GM12878 (cell line): ENCODE results near the gene GPM6B. TPM values are rescaled to one million over a fixed set of nuclear protein-coding genes. Genes with fewer than 3 reads are reported as not detected.
"Not testable (repeated sequence)": the region's sequence is repeated elsewhere in the genome, so short reads cannot be mapped to it uniquely, and the experiment has no call there.

Experiments
- ATAC-seq: fragments of 200-7000 bp; cut with Tn5 transposase; 3 replicates; pipeline ENCODE4 v1.9.1; 2020; ENCODE audit warnings: mild to moderate bottlenecking, moderate library complexity
- BruUV-seq: library from RNA; stranded (reverse); fragments of 400-500 nt; replicated peaks from 2 replicates; lab custom pipeline; 2021; lab: Mats Ljungman, UMichigan
- CTCF ChIA-PET: fragments of 300-600 bp; sonication (Branson Sonifier 250); formaldehyde crosslinking; extraction: SDS; loops from one replicate; lab custom pipeline; 2021; ENCODE audit warnings: inconsistent platforms; lab: Yijun Ruan, JAX
- POLR2A ChIA-PET: fragments of 350-600 bp; formaldehyde crosslinking; extraction: SDS; loops from one replicate; lab custom pipeline; 2021; ENCODE audit warnings: inconsistent platforms; lab: Charles Lee
- RAD21 ChIA-PET: fragments of 300-600 bp; sonication (Branson Sonifier 250); formaldehyde crosslinking; loops from one replicate; lab custom pipeline; 2023; ENCODE audit warnings: antibody characterized with exemption; ENCODE audit not compliant: unreplicated experiment; lab: Charles Lee
- SMC1A ChIA-PET: fragments of 300-600 bp; sonication (Branson Sonifier 250); formaldehyde crosslinking; loops from one replicate; lab custom pipeline; 2023; ENCODE audit not compliant: unreplicated experiment, uncharacterized antibody; lab: Charles Lee
- DNase-seq: peaks from one replicate; pipeline ENCODE4 v3.0.0-alpha.2; 2011; ENCODE audit warnings: low read depth, low spot score
- FAIRE-seq: peaks from 3 replicates; lab custom pipeline; 2011; peaks lifted over from hg19 to GRCh38; lab: Jason Lieb, UNC
- H2AFZ ChIP-seq: 2 replicates; pipeline ENCODE4 v1.6.0; 2011; ENCODE audit warnings: low read depth, low read length, control low read depth; ENCODE audit not compliant: control insufficient read depth
- H3K27ac ChIP-seq: 2 replicates; pipeline ENCODE4 v1.5.1; 2011; ENCODE audit warnings: control low read depth; ENCODE audit not compliant: control insufficient read depth, insufficient read depth
- H3K27me3 ChIP-seq, 2 experiments: replicated peaks in 1 of 2; 2 replicates each; pipeline versions ENCODE4 v1.6.0 to v1.6.1; 2011; ENCODE audit warnings: low read length in 1 of 2; ENCODE audit not compliant: control insufficient read depth in 2 of 2, insufficient read depth in 2 of 2
- H3K36me3 ChIP-seq, 2 experiments: 2 replicates each; pipeline ENCODE4 v1.5.1; 2011; ENCODE audit warnings: low read length in 1 of 2; ENCODE audit not compliant: control insufficient read depth in 2 of 2, insufficient read depth in 2 of 2
- H3K4me1 ChIP-seq: 2 replicates; pipeline ENCODE4 v1.6.1; 2011; ENCODE audit warnings: mild to moderate bottlenecking, low read length, moderate library complexity, mixed read lengths; ENCODE audit not compliant: control insufficient read depth, insufficient read depth
- H3K4me2 ChIP-seq: 2 replicates; pipeline ENCODE4 v1.6.0; 2011; ENCODE audit warnings: control low read depth; ENCODE audit not compliant: control insufficient read depth, insufficient read depth
- H3K4me3 ChIP-seq: fragments of 200-600 bp; sonication (generic); 2 replicates; pipeline ENCODE4 v1.5.1; 2016
- H3K79me2 ChIP-seq: 2 replicates; pipeline ENCODE4 v1.6.0; 2011; ENCODE audit warnings: low read length; ENCODE audit not compliant: control insufficient read depth, insufficient read depth
- H3K9ac ChIP-seq: 2 replicates; pipeline ENCODE4 v1.8.0; 2011; ENCODE audit warnings: low read length, control low read depth, mixed read lengths; ENCODE audit not compliant: control insufficient read depth, insufficient read depth
- H3K9me3 ChIP-seq: replicated peaks from 3 replicates; pipeline ENCODE4 v1.5.1; 2011; ENCODE audit warnings: mild to moderate bottlenecking, low read length; ENCODE audit not compliant: control insufficient read depth, insufficient read depth
- H4K20me1 ChIP-seq: 2 replicates; pipeline ENCODE4 v1.6.0; 2011; ENCODE audit not compliant: control insufficient read depth, insufficient read depth
- ASH2L ChIP-seq: fragments of 300-600, 200-600 bp; sonication (generic); IDR thresholded peaks from 2 replicates; pipeline ENCODE4 v1.6.1; 2017; ENCODE audit warnings: low read depth, mild to moderate bottlenecking, borderline replicate concordance
- CHD4 ChIP-seq: fragments of 200-600 bp; sonication (generic); IDR thresholded peaks from 2 replicates; pipeline ENCODE4 v1.6.1; 2016; ENCODE audit warnings: mild to moderate bottlenecking
- GATAD2B ChIP-seq: fragments of 450-650 bp; conservative IDR thresholded peaks from 2 replicates; pipeline ENCODE4 v1.6.1; 2017; ENCODE audit warnings: low read depth, mild to moderate bottlenecking, moderate library complexity
- IKZF1 ChIP-seq: fragments of 450-650 bp; conservative IDR thresholded peaks from 2 replicates; pipeline ENCODE4 v1.6.1; 2017; ENCODE audit warnings: antibody characterized with exemption, mild to moderate bottlenecking
- MXI1 ChIP-seq: fragments of 150-350 bp; IDR thresholded peaks from 2 replicates; pipeline ENCODE4 v1.6.1; 2011; ENCODE audit warnings: low read depth, mild to moderate bottlenecking, inconsistent platforms, low read length, improper control_type of control experiment
- MYB ChIP-seq: fragments of 150-350 bp; IDR thresholded peaks from 2 replicates; pipeline ENCODE4 v1.6.1; 2014; ENCODE audit warnings: mild to moderate bottlenecking, low read depth, low read length, borderline replicate concordance
- NBN ChIP-seq: fragments of 450-650 bp; IDR thresholded peaks from 2 replicates; pipeline ENCODE4 v1.6.1; 2016
- RAD21 ChIP-seq: IDR thresholded peaks from 2 replicates; pipeline ENCODE4 v1.6.1; 2011; ENCODE audit warnings: mild to moderate bottlenecking, low read depth, low read length, moderate library complexity; ENCODE audit not compliant: insufficient read depth
- RFX5 ChIP-seq: IDR thresholded peaks from 2 replicates; pipeline ENCODE4 v1.6.1; 2011; ENCODE audit warnings: low read depth, low read length, improper control_type of control experiment
- SPI1 ChIP-seq: IDR thresholded peaks from 2 replicates; pipeline ENCODE4 v1.6.1; 2011; ENCODE audit warnings: low read depth, mild to moderate bottlenecking, low read length, moderate library complexity, borderline replicate concordance; ENCODE audit not compliant: insufficient read depth
- WGBS: methylation state at CpG from one replicate; pipeline ENCODE4 v1.1.6; 2016; ENCODE audit warnings: low lambda C conversion rate; ENCODE audit not compliant: insufficient replicate concordance, insufficient coverage; ENCODE audit errors: missing lambda C conversion rate; 5-methylcytosine and 5-hydroxymethylcytosine counted together
- in situ Hi-C: fragments of 300-500 bp; cut with MboI; formaldehyde crosslinking; loops from 9 replicates; pipeline ENCODE4 v1.14.3; 2018; ENCODE audit warnings: mixed read lengths
- intact Hi-C: fragments of 100-400 bp; cut with micrococcal nuclease; formaldehyde crosslinking; loops from one replicate; pipeline ENCODE4 v1.14.2; 2022; ENCODE audit not compliant: unreplicated experiment
- polyA plus RNA-seq, 11 experiments: library from polyadenylated mRNA; depleted of rRNA in 4 of 11; unstranded in 6 of 11; stranded (reverse) in 5 of 11; fragments of >200 nt; fragmentation: Nextera tagmentation in 4 of 11; fragmentation: Illumina TruSeq in 1 of 11; extraction: Ambion mirVana in 4 of 11; extraction: Trizol in 1 of 11; gene quantifications; 1 replicate in 1 of 11; 2 replicates in 10 of 11; pipeline versions ENCODE4 v1.2.1 to v1.2.3, GENCODE V29; 2011 to 2016; ENCODE audit warnings: inconsistent platforms in 2 of 11, missing spikeins in 2 of 11, low read depth in 1 of 11
- total RNA-seq, 4 experiments: library from RNA; depleted of rRNA in 3 of 4; stranded (reverse); fragments of >200 nt in 3 of 4; fragmentation: Illumina TruSeq in 1 of 4; extraction: Trizol in 1 of 4; gene quantifications; 2 replicates each; pipeline versions ENCODE4 v1.2.1 to v1.2.3, GENCODE V29; 2013 to 2021

GPM6B gene
- total and polyA plus RNA-seq, 10 of the 15 experiments (the other 5 are each of a cell fraction or from before 2014, with no cell fraction given), result 0.01 to 2.6 (median 0.37) TPM; not detected in 2

- TF ChIP-seq MXI1 (no peak), GATAD2B (no peak), NBN (no peak), ASH2L (no peak), RAD21 (no peak)
- TF ChIP-seq, all 136 proteins: peak for 0
Observed at GRCh38 chrX:13733506-13733905, 83.4 kb downstream of the GPM6B start (continued).

- Histone ChIP-seq H3K79me2 (peaks cover 56% of the 10 kb centered on the region), H3K4me1 (no peaks in the 10 kb centered on the region), H3K9me3 (no peaks in the 10 kb centered on the region), H3K27me3 (no peaks in the 10 kb centered on the region), H3K4me2 (peak overlapping the region; percentile 86), H2AFZ (no peak overlapping the region), H4K20me1 (no peaks in the 10 kb centered on the region), H3K27ac (peak overlapping the region; percentile 33; the same call in 1 of the 2 replicates), H3K9ac (0 out of 2 replicates have a peak overlapping the region, but pooled peaks have one; percentile 13), H3K36me3 (no peaks in the 10 kb centered on the region), H3K4me3 (peak overlapping the region; percentile 78)
- no peak for ATAC-seq
- DNase-seq, result no peak
- FAIRE-seq, result no peak
- intact Hi-C loops, result loop anchor here (5.0 kb wide), 2 partner anchors 75 to 1140 kb away; partner anchors contain the start of genes FANCB and MOSPD2
- CTCF ChIA-PET, result interaction anchor here (1.0 to 8.2 kb wide), 6 partner anchors 9 to 77 kb away, joined by 3 to 113 read pairs (median 4); no protein-coding TSS in a partner anchor
- SMC1A ChIA-PET, result interaction anchor here (0.6 to 6.8 kb wide), 16 partner anchors 9 to 321 kb away, joined by 3 to 173 read pairs (median 4); partner anchors contain the start of gene RAB9A
- 79% methylated on average over 7 of the region's 7 CpGs for WGBS
- TF ChIP-seq SPI1, result peak; percentile 56
- no peak for TF ChIP-seq RFX5
- 0 out of 2 replicates have a peak, but pooled peaks have one; percentile 19 for TF ChIP-seq IKZF1
- no peak for TF ChIP-seq CHD4
- TF ChIP-seq MYB, result no peak
- in situ Hi-C loops, result no loop called here
- BruUV-seq, result no TSS peak
- RAD21 ChIA-PET, result interaction anchor here (0.9 to 7.9 kb wide), 7 partner anchors 17 to 637 kb away, joined by 3 to 201 read pairs (median 14); partner anchors contain the start of gene RAB9A
- POLR2A ChIA-PET, result interaction anchor here (0.6 to 8.3 kb wide), 3 partner anchors 9 to 37 kb away, joined by 3 to 130 read pairs (median 4); no protein-coding TSS in a partner anchor
Observed at GRCh38 chrX:13732246-13733067, 84.4 kb downstream of the GPM6B start.

GRCh38 chrX:13730523-13730922 is 86.4 kb downstream of the GPM6B start:
- peaks cover 44% of the 10 kb centered on the region for H3K79me2 ChIP-seq
- SMC1A ChIA-PET, H3K27me3 ChIP-seq, H3K9me3 ChIP-seq, POLR2A ChIA-PET, RAD21 ChIA-PET, CTCF ChIA-PET, H3K4me2 ChIP-seq, H3K4me3 ChIP-seq, ATAC-seq, BruUV-seq, H2AFZ ChIP-seq, H3K4me1 ChIP-seq, H4K20me1 ChIP-seq, FAIRE-seq, H3K27ac ChIP-seq, H3K9ac ChIP-seq, DNase-seq, H3K36me3 ChIP-seq, in situ Hi-C loops: not testable (repeated sequence)
- intact Hi-C loops, result loop anchor here (5.0 kb wide), 2 partner anchors 73 to 1142 kb away; partner anchors contain the start of genes FANCB and MOSPD2
- WGBS, result 100% methylated on average over 1 of the region's 1 CpG
